RPMI8226 (cell line): ENCODE results near the gene IFIT2.
"Not testable (repeated sequence)": the region's sequence is repeated elsewhere in the genome, so short reads cannot be mapped to it uniquely, and the experiment has no call there.

Experiments
- DNase-seq: peaks from one replicate; pipeline ENCODE4 v3.0.0-alpha.2; 2015

Gene IFIT2, protein sequence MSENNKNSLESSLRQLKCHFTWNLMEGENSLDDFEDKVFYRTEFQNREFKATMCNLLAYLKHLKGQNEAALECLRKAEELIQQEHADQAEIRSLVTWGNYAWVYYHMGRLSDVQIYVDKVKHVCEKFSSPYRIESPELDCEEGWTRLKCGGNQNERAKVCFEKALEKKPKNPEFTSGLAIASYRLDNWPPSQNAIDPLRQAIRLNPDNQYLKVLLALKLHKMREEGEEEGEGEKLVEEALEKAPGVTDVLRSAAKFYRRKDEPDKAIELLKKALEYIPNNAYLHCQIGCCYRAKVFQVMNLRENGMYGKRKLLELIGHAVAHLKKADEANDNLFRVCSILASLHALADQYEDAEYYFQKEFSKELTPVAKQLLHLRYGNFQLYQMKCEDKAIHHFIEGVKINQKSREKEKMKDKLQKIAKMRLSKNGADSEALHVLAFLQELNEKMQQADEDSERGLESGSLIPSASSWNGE

DNA sequence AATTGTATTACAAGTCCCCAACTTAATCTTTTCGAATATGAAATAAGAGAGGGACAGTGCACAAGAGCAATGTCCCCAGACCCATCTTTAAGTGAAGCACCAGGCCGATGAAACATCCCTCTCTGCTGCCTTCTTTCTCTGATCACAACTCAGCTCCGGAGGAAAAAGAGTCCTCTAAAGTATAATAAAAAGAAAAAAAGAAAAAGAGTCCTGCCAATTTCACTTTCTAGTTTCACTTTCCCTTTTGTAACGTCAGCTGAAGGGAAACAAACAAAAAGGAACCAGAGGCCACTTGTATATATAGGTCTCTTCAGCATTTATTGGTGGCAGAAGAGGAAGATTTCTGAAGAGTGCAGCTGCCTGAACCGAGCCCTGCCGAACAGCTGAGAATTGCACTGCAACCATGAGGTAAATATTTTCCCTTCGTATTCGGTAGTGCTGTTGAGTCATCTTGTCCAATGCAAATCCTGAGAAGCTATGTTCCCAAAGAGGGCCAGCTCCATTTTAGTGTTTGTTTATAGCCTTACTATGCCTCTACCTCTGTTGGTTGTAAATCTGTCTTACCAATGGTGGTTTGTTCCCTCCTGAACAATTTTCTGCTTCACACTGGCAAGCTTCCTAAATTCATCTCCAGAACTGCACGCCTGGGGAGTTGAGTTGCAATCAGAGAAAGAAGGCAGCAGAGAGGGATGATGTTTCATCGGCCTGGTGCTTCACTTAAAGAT, at the start of gene IFIT2:
Gene IFIT2 (plus strand): TSS at position 326 of the 725 bp plus-strand sequence. CDS start 78 bp downstream, at position 404.
- peak; percentile 72 for DNase-seq

DNA sequence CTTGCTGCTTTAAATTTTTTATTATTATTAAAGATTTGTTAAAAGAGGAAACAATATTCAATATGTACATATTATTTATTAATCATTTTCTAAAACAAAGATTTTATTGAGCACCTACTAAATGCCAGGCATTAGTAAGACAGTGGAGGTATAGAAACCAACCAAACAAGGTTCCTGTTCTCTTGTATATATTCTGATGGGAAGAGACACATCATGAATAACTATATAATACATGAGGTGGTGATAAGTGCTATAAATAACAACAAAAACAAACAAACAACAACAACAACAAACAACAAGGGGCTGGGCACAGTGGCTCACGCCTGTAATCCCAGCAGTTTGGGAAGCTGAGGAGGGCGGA, 49.6 kb upstream of the IFIT2 start:
- DNase-seq = no peak

- not testable (repeated sequence) for DNase-seq
Measured at GRCh38 chr10:89255091-89255579, 46.7 kb upstream of the IFIT2 start.

GRCh38 chr10:89255793-89256192, 46.1 kb upstream of the IFIT2 start:
- no peak for DNase-seq

DNA sequence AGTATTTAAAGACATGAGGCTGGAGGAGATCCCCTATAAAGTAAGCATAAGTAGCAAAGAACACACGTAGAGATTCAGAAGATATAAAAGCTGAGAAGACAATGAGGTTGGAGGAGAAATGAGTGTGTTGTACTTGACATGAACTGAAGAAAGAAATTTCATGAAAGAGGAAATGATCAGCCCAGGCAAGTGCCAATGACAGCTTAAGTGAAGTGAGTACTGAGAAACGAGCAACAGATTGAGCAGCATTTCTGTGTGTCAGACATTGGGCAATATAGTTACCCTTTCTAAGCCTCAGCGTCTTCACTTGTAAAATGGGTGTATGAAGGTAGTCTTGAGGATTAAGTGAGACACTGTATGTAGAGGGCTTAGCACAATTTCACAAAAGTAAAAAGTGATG, 45.5 kb upstream of the IFIT2 start:
- no peak for DNase-seq

GRCh38 chr10:89256962-89257361, 44.9 kb upstream of the IFIT2 start:
- DNase-seq = no peak

- DNase-seq = no peak
Measured at GRCh38 chr10:89257581-89257980, 44.3 kb upstream of the IFIT2 start.

DNA sequence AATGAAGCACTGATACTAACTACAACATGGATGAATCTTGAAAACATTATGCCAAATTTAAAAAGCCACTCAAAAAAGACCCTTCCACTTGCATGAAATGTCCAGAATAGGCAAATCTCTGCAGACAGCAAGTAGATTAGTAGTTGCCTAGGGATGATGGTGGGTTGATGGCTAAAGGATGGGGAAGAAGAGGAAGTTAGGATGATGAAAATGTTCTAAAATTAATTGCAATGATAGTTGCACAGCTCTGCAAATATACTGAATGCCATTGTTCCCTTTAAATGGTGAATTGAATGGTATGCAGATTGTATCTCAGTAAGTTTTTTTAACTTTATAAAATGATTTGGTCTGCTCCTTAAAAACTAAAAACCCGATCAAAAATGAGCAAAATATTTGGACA, 43.0 kb upstream of the IFIT2 start:
- no peak for DNase-seq

- no peak for DNase-seq
Measured at GRCh38 chr10:89262086-89263051, 39.5 kb upstream of the IFIT2 start.

DNA sequence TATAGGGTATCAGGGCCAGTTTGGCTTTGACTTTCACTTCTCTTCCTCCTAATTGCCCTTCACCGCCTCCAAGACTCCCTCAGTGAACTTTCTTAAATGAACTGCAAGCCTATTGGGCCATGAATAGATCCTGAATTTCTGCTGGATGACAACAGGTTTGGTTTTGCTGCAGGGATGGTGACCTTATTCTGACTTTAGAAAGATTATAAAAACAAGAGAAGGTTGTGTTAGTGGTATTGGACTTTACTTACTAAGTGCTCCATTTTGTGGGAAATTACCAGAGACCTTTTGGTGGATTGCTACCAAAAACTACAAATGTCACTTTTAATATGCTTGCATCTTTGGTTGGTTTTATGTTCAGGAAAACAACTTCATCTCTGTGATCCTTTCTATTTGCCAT, 38.8 kb upstream of the IFIT2 start:
- DNase-seq = no peak

- DNase-seq = no peak
Measured at GRCh38 chr10:89263531-89263930, 38.3 kb upstream of the IFIT2 start.

DNA sequence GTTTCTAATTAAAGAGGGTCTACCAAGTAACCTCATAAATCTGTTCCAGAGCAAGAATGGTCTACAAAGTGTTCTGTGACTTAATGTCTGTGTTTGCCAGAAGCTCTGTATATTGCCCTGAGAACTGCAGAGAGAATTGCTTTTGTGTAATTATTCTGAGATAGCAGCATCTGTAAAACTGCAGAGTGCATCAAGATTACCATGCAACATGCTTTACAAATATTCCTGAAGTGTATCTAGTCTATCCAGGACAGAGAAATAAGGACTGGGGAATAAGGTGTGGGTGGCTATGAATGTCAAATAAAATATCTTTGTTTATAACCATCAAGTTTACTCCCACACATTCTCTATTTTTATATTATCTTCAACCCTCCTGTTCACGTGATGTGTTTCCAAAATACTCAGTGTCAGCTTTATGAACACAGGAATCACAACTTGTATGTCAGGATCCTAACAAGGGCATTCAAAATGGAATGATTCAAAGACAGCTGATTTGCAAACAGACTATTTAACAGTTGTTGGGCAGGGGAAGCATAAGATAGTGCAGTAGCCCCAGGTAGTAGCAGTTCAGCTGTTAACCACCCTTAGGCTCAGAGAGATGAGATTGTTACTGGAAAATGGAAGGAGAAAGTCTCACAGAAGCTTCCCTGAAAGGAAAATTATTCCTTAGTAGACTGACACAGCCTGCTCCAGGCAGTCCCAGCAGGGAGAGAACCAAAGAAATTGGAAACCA, 35.0 kb upstream of the IFIT2 start:
- DNase-seq = no peak

DNA sequence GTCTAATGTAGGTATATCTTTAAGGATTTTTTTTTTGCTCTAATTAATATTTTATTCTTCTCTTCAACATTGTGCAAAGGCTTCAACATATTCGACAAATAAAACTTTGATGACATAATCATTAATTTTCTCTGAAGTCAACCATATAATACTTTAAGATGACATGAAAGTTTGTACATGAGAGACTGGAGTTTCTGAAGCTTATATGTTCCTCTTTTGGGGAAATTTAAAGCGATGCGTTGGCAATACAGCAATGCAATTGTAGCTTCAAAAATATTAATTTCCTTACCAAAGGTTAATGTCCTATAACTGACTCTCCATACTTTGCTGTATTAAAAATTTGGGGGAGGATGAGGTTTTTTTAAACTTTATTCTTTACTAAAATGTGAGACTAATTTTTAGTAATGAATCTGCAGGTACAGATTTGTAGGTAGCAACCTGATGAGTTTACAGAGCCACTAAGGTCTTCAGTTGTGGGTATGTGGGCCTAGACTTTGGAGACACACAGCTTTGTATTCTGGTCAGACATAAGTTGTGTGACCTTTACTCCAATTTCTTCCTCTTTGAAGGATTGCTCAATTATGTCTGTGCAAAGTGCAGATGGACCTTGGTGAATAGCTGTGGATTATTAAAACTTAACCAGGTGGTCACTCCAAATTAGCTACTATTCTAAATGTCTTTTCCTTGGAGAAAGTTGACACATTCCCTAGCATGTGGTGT, 32.3 kb upstream of the IFIT2 start:
- DNase-seq = no peak

DNA sequence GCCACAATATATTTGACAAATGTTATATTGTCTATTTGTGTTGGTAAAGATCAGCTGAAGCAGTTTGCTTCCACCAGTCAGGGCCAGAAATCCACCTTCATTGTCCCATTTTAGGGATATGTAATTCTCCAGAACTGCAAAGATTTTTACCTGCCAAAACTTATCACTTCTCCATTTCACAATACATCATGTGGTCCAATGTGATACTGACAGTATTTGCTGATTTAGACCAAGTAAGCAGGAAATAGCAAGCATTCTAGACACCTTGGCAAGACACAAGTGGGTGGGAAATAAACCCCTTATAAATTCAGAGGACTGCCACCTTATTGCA, 31.7 kb upstream of the IFIT2 start:
- DNase-seq = no peak

DNA sequence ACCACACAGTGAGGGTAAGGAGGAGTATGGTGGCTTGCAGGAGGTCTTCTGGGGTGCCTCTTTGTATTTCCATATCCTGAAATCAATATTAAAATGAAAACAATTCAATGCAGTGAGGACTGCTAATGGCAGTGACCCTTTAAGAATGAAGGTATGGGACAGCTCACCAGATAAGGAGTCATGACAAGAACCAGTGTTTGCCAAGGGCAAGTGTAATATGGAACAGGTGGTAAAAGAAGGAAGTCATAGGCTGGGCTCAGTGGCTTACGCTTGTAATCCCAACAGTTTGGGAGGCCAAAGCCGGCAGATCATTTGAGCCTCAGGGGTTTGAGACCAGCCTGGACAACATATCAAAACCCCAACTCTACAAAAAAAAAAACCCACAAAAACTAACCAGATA, 30.3 kb upstream of the IFIT2 start:
- DNase-seq = no peak

GRCh38 chr10:89273680-89274079, 28.2 kb upstream of the IFIT2 start:
- no peak for DNase-seq

DNA sequence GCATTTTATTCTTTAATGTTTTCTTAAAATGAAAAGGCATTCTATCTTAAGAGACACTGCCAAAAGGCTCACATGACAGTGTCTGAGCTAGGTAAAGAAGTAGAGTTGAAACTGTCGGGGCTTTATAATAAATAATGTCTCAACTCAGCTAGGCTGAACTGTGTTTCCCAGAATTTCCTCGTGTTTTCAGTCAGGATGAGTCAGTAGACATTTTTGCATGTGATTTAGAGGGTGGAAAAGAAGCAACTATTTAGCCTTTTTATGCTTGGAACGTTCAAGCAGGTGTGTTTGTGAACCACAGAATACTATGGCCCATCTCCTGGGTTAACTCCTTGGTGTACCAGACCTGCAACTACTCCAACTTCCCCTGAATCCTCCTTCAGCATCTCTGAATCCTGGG, 26.9 kb upstream of the IFIT2 start:
- DNase-seq = no peak

- no peak for DNase-seq
Measured at GRCh38 chr10:89275383-89275782, 26.5 kb upstream of the IFIT2 start.

- no peak for DNase-seq
Measured at GRCh38 chr10:89278034-89278535, 23.8 kb upstream of the IFIT2 start.

GRCh38 chr10:89278900-89279392, 22.9 kb upstream of the IFIT2 start:
- no peak for DNase-seq

DNA sequence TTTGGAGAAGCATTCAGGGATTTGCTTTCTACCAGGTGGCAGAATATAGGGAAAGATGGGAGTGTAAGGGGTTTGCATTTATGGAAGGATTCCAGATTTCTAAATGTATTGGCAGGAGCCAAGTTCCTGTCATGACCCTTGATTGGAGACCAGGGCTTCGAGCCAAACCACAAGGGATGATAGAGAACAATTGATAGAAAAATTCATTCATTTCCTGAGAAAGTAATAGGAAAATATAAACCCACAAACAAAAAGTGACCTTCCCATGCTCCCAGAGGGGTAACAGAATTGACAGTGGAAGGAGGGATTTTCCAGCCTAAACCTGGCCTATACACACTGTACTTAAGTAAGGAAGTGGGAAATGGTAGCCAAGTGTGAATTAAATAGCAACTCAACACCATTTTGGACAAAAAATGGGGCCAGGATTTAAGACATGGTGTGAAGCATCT, 22.4 kb upstream of the IFIT2 start:
- no peak for DNase-seq
